GM23338 (cell line): ENCODE data around the gene C1orf116. TPM values are rescaled to one million over a fixed set of nuclear protein-coding genes. Genes with fewer than 3 reads are reported as not detected.

Experiments used
- ATAC-seq: fragments of 200-7000 bp; cut with Tn5 transposase; 3 replicates; pipeline ENCODE4 v1.9.1; 2020
- DNase-seq: peaks from one replicate; pipeline ENCODE4 v3.0.0-alpha.2; 2015; ENCODE audit warnings: low spot score
- H2AFZ ChIP-seq: fragments of 200-600 bp; sonication (generic); 2 replicates; pipeline ENCODE4 v1.8.0; 2016; ENCODE audit warnings: antibody characterized with exemption, mild to moderate bottlenecking, moderate library complexity
- H3F3A ChIP-seq: fragments of 200-600 bp; sonication (generic); replicated peaks from 2 replicates; pipeline ENCODE4 v1.8.0; 2017; ENCODE audit warnings: antibody characterized with exemption, mixed run types, low read depth
- H3K27ac ChIP-seq: fragments of 200-600 bp; sonication (generic); 2 replicates; pipeline ENCODE4 v1.6.1; 2016; ENCODE audit warnings: low read depth
- H3K27me3 ChIP-seq: fragments of 200-600 bp; sonication (generic); 2 replicates; pipeline ENCODE4 v1.8.0; 2016; ENCODE audit warnings: mild to moderate bottlenecking, mixed run types, moderate library complexity; ENCODE audit not compliant: insufficient read depth
- H3K36me3 ChIP-seq: fragments of 200-600 bp; sonication (generic); 2 replicates; pipeline ENCODE4 v1.8.0; 2016; ENCODE audit warnings: mild to moderate bottlenecking; ENCODE audit not compliant: insufficient read depth
- H3K4me1 ChIP-seq: fragments of 200-600 bp; sonication (generic); 2 replicates; pipeline ENCODE4 v1.8.0; 2016; ENCODE audit warnings: mild to moderate bottlenecking, moderate library complexity; ENCODE audit not compliant: insufficient read depth
- H3K4me2 ChIP-seq: fragments of 200-600 bp; sonication (generic); 2 replicates; pipeline ENCODE4 v1.7.1; 2017; ENCODE audit warnings: mixed run types
- H3K4me3 ChIP-seq: fragments of 200-600 bp; sonication (generic); 2 replicates; pipeline ENCODE4 v1.6.1; 2016; ENCODE audit warnings: mixed run types
- H3K79me2 ChIP-seq: fragments of 200-600 bp; sonication (generic); replicated peaks from 2 replicates; pipeline ENCODE4 v1.8.0; 2017; ENCODE audit warnings: mild to moderate bottlenecking; ENCODE audit not compliant: insufficient read depth
- H3K9me2 ChIP-seq: fragments of 200-600 bp; sonication (generic); 2 replicates; pipeline ENCODE4 v1.8.0; 2017; ENCODE audit not compliant: insufficient read depth
- H4K20me1 ChIP-seq: fragments of 200-600 bp; sonication (generic); replicated peaks from 2 replicates; pipeline ENCODE4 v1.8.0; 2017; ENCODE audit warnings: mild to moderate bottlenecking; ENCODE audit not compliant: insufficient read depth
- H3K27ac Mint-ChIP-seq: 2 replicates; pipeline ENCODE4 v1.8.0; 2020; ENCODE audit warnings: inconsistent platforms, mild to moderate bottlenecking, moderate library complexity, mixed read lengths
- H3K27me3 Mint-ChIP-seq: 3 replicates; pipeline ENCODE4 v1.8.0; 2022; ENCODE audit warnings: low read depth, mild to moderate bottlenecking, moderate library complexity, mixed read lengths, inconsistent platforms; ENCODE audit not compliant: insufficient read depth, poor library complexity
- H3K36me3 Mint-ChIP-seq: 3 replicates; pipeline ENCODE4 v1.8.0; 2021; ENCODE audit warnings: low read depth, mild to moderate bottlenecking, inconsistent platforms, moderate library complexity, mixed read lengths
- H3K4me1 Mint-ChIP-seq: 3 replicates; pipeline ENCODE4 v1.8.0; 2020; ENCODE audit warnings: mild to moderate bottlenecking, inconsistent platforms, mixed read lengths
- H3K4me3 Mint-ChIP-seq: 3 replicates; pipeline ENCODE4 v1.8.0; 2021; ENCODE audit warnings: moderate library complexity, mild to moderate bottlenecking, inconsistent platforms, mixed read lengths
- H3K9me3 Mint-ChIP-seq: 3 replicates; pipeline ENCODE4 v1.8.0; 2020; ENCODE audit warnings: moderate library complexity, mild to moderate bottlenecking, inconsistent platforms, mixed read lengths
- CREB1 ChIP-seq: fragments of 250-450 bp; sonication (Bioruptor Pico); IDR thresholded peaks from 2 replicates; pipeline ENCODE4 v1.5.0; 2020; ENCODE audit warnings: low read depth, mild to moderate bottlenecking, moderate library complexity
- EZH2phosphoT487 ChIP-seq: fragments of 200-600 bp; sonication (generic); IDR thresholded peaks from one replicate; pipeline ENCODE4 v1.8.1; 2018; ENCODE audit warnings: antibody characterized with exemption; ENCODE audit not compliant: unreplicated experiment
- STAT1 ChIP-seq: IDR thresholded peaks from one replicate; pipeline ENCODE4 v1.6.1; 2016; ENCODE audit warnings: antibody characterized with exemption; ENCODE audit not compliant: unreplicated experiment
- ZNF114 ChIP-seq: fragments of 250-450 bp; sonication (Bioruptor Pico); IDR thresholded peaks from 2 replicates; pipeline ENCODE4 v1.5.0; 2020; ENCODE audit warnings: mild to moderate bottlenecking, moderate library complexity
- ZNF331 ChIP-seq: fragments of 250-450 bp; sonication (Bioruptor Pico); IDR thresholded peaks from 2 replicates; pipeline ENCODE4 v1.5.0; 2020; ENCODE audit warnings: low read depth, mild to moderate bottlenecking, moderate library complexity
- polyA plus RNA-seq: library from polyadenylated mRNA; unstranded; fragments of >200 nt; fragmentation: Nextera tagmentation; extraction: Ambion mirVana; gene quantifications from 2 replicates; pipeline ENCODE4 v1.2.1, GENCODE V29; 2016
- total RNA-seq: library from RNA; depleted of rRNA; stranded (reverse); fragments of >200 nt; shearing (Covaris generic); gene quantifications from 2 replicates; pipeline ENCODE4 v1.2.3, GENCODE V29; 2014
- TF ChIP-seq, protein P1 (sequence below): fragments of 250-450 bp; sonication (Bioruptor Pico); IDR thresholded peaks from 2 replicates; pipeline ENCODE4 v1.5.0; 2020; ENCODE audit warnings: mild to moderate bottlenecking, moderate library complexity
- TF ChIP-seq, protein P2 (sequence below): IDR thresholded peaks from 2 replicates; pipeline ENCODE4 v1.6.1; 2016; ENCODE audit warnings: antibody characterized with exemption
- TF ChIP-seq, protein P3 (sequence below), 2 experiments: fragments of 200-600 bp in 1 of 2; sonication (generic) in 1 of 2; conservative IDR thresholded peaks; 2 replicates each; pipeline versions ENCODE4 v1.5.1 to v1.6.1; 2016 to 2017; ENCODE audit warnings: antibody characterized with exemption in 2 of 2, low read depth in 2 of 2, mild to moderate bottlenecking in 2 of 2, moderate library complexity in 1 of 2

C1orf116 gene
- total and polyA plus RNA-seq, 2 experiments from 2014 or later, result 2.3 to 5.3 TPM

DNA sequence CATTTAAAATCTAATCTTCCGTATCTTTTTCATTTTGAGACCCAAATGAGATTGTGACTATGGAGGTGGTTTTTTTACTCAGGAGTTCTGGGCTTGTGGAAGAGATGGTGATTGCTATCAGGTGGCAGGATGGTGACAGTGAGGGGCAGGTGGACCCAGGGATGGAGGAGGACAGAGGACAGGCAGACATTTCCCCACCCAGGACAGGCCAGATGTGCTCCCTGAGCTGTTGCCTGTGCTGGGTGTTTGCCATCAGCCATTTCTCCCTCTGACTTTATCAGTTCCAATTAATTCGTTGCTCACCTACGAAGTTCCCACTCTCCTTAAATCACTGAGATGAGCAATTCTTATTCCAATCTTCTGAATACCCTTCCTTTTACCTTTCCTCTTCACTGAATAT lies 26.5 kb downstream of the C1orf116 start (continued):
- TF ChIP-seq, protein P1, sequence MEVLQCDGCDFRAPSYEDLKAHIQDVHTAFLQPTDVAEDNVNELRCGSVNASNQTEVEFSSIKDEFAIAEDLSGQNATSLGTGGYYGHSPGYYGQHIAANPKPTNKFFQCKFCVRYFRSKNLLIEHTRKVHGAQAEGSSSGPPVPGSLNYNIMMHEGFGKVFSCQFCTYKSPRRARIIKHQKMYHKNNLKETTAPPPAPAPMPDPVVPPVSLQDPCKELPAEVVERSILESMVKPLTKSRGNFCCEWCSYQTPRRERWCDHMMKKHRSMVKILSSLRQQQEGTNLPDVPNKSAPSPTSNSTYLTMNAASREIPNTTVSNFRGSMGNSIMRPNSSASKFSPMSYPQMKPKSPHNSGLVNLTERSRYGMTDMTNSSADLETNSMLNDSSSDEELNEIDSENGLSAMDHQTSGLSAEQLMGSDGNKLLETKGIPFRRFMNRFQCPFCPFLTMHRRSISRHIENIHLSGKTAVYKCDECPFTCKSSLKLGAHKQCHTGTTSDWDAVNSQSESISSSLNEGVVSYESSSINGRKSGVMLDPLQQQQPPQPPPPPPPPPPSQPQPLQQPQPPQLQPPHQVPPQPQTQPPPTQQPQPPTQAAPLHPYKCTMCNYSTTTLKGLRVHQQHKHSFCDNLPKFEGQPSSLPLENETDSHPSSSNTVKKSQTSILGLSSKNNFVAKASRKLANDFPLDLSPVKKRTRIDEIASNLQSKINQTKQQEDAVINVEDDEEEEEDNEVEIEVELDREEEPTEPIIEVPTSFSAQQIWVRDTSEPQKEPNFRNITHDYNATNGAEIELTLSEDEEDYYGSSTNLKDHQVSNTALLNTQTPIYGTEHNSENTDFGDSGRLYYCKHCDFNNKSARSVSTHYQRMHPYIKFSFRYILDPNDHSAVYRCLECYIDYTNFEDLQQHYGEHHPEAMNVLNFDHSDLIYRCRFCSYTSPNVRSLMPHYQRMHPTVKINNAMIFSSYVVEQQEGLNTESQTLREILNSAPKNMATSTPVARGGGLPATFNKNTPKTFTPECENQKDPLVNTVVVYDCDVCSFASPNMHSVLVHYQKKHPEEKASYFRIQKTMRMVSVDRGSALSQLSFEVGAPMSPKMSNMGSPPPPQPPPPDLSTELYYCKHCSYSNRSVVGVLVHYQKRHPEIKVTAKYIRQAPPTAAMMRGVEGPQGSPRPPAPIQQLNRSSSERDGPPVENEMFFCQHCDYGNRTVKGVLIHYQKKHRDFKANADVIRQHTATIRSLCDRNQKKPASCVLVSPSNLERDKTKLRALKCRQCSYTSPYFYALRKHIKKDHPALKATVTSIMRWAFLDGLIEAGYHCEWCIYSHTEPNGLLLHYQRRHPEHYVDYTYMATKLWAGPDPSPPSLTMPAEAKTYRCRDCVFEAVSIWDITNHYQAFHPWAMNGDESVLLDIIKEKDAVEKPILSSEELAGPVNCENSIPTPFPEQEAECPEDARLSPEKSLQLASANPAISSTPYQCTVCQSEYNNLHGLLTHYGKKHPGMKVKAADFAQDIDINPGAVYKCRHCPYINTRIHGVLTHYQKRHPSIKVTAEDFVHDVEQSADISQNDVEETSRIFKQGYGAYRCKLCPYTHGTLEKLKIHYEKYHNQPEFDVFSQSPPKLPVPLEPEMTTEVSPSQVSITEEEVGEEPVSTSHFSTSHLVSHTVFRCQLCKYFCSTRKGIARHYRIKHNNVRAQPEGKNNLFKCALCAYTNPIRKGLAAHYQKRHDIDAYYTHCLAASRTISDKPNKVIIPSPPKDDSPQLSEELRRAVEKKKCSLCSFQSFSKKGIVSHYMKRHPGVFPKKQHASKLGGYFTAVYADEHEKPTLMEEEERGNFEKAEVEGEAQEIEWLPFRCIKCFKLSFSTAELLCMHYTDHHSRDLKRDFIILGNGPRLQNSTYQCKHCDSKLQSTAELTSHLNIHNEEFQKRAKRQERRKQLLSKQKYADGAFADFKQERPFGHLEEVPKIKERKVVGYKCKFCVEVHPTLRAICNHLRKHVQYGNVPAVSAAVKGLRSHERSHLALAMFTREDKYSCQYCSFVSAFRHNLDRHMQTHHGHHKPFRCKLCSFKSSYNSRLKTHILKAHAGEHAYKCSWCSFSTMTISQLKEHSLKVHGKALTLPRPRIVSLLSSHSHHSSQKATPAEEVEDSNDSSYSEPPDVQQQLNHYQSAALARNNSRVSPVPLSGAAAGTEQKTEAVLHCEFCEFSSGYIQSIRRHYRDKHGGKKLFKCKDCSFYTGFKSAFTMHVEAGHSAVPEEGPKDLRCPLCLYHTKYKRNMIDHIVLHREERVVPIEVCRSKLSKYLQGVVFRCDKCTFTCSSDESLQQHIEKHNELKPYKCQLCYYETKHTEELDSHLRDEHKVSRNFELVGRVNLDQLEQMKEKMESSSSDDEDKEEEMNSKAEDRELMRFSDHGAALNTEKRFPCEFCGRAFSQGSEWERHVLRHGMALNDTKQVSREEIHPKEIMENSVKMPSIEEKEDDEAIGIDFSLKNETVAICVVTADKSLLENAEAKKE (CRISPR knock-in tag), result no peak
- TF ChIP-seq EZH2phosphoT487 (no peak), STAT1 (no peak), ZNF331 (CRISPR knock-in tag) (no peak), ZNF114 (no peak), CREB1 (no peak)
- TF ChIP-seq, protein P2, sequence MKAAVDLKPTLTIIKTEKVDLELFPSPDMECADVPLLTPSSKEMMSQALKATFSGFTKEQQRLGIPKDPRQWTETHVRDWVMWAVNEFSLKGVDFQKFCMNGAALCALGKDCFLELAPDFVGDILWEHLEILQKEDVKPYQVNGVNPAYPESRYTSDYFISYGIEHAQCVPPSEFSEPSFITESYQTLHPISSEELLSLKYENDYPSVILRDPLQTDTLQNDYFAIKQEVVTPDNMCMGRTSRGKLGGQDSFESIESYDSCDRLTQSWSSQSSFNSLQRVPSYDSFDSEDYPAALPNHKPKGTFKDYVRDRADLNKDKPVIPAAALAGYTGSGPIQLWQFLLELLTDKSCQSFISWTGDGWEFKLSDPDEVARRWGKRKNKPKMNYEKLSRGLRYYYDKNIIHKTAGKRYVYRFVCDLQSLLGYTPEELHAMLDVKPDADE, result no peak

DNA sequence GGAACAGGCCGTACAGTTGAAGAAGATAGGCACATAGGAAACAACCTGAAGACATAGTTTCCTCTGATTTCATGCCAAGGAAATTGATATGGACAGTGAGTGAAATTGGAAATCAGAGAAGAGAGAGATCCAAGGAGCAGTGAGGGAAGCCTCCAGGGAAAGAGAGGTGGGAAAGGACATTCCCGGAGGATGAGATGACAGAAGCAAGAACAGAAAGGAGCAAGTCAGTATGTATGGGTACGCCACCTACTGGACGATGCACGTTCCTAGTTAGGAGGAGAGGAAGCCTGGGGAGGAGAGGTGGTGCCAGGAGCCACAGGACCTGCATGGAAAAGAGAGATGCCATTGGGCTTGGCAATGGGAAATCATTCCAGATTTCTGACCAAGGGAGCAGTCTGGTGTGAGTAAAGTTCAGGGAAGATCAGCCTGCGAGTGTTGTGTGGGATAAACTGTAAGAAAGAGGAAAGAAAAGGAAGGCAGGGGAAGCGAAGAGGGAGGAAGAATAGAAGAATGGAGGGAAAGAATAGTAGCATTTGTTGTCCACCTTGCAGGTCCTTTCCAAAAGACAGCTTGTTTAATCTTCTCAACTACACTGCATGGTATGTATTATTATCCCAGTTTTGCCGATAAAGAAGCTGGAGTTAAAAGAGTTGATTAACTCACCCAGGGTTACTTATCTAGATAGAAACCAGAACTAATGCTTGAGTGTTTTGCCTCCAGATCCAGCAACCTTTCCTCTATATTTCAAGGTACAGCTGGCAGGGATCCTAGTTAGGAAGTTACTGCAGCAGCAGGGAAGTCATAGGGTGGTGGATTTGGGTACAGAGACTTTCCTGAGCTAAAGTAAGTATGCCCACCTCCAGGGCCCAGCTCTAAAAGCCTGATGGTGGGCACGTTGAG lies 27.4 kb downstream of the C1orf116 start:
- H3K79me2 ChIP-seq, result no peaks in the 10 kb centered on the region
- no peak overlapping the region for H2AFZ ChIP-seq
- no peaks in the 10 kb centered on the region for H3K27me3 ChIP-seq
- H3K27ac ChIP-seq, result no peak overlapping the region
- no peaks in the 10 kb centered on the region for H3K4me1 ChIP-seq
- DNase-seq, result peak; percentile 92
- no peaks in the 10 kb centered on the region for H3K9me3 Mint-ChIP-seq
- ATAC-seq, result peak; percentile 96
- H3K4me2 ChIP-seq, result no peak overlapping the region
- peaks cover 5% of the 10 kb centered on the region for H3K27me3 Mint-ChIP-seq
- no peaks in the 10 kb centered on the region for H3K36me3 Mint-ChIP-seq
- H3K36me3 ChIP-seq, result no peaks in the 10 kb centered on the region
- no peak overlapping the region for H3K27ac Mint-ChIP-seq
- H4K20me1 ChIP-seq, result no peaks in the 10 kb centered on the region
- no peak overlapping the region for H3K4me3 ChIP-seq
- H3F3A ChIP-seq, result no peaks in the 10 kb centered on the region
- no peak overlapping the region for H3K4me3 Mint-ChIP-seq
- H3K9me2 ChIP-seq, result no peaks in the 10 kb centered on the region
- H3K4me1 Mint-ChIP-seq, result peaks cover 8% of the 10 kb centered on the region; the same call in 2 of the 3 replicates
- TF ChIP-seq, protein P2, result no peak
- TF ChIP-seq, protein P3, sequence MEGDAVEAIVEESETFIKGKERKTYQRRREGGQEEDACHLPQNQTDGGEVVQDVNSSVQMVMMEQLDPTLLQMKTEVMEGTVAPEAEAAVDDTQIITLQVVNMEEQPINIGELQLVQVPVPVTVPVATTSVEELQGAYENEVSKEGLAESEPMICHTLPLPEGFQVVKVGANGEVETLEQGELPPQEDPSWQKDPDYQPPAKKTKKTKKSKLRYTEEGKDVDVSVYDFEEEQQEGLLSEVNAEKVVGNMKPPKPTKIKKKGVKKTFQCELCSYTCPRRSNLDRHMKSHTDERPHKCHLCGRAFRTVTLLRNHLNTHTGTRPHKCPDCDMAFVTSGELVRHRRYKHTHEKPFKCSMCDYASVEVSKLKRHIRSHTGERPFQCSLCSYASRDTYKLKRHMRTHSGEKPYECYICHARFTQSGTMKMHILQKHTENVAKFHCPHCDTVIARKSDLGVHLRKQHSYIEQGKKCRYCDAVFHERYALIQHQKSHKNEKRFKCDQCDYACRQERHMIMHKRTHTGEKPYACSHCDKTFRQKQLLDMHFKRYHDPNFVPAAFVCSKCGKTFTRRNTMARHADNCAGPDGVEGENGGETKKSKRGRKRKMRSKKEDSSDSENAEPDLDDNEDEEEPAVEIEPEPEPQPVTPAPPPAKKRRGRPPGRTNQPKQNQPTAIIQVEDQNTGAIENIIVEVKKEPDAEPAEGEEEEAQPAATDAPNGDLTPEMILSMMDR (conservative IDR thresholded peaks at IDR 0.05; ENCODE audit: low read depth in 2 of 2), result peak; percentile 75 to 94
